Ovary (tissue), 3 donors: ENCODE measurements around the gene SH3GLB2.

Experiments used
- EP300 ChIP-seq: sonication (generic); formaldehyde crosslinking; IDR thresholded peaks from one replicate; pipeline ENCODE4 v1.6.1; 2017; ENCODE audit warnings: antibody characterized with exemption
- POLR2A ChIP-seq: fragments of 450-650 bp; IDR thresholded peaks from one replicate; pipeline ENCODE4 v1.6.1; 2017; ENCODE audit warnings: antibody characterized with exemption, mild to moderate bottlenecking, moderate library complexity
- TF ChIP-seq, protein P1 (sequence below), 3 donors: fragments of 450-650 bp in 2 of 3; fragments of 200-600 bp in 1 of 3; IDR thresholded peaks; one replicate each; pipeline versions ENCODE4 v1.5.1 to v1.8.0; 2016 to 2022; ENCODE audit warnings: antibody characterized with exemption in 3 of 3, mild to moderate bottlenecking in 1 of 3
- donor health status: DM: no; HTN: no; CAD: no.

DNA sequence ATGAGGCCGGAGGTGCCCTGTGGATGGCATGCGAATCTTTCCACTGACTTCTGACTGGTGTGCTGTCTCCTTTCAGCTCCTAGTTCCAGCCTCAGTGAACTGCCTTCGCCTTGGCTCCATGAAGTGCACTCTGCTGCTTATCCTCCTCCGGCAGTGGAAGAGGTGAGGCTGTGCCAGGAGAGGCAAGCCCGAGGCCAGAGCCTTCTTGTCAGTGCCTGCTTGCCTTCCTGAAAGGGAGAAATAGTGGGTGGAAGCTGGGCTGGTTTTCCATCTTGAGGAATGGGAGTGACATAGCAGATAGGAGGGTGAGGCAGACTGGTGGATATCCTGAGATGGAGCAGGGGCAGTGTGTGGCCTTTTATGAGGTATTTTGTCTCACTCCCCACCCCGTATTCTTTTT, 29.7 kb downstream of the SH3GLB2 start:
- TF ChIP-seq, protein P1, sequence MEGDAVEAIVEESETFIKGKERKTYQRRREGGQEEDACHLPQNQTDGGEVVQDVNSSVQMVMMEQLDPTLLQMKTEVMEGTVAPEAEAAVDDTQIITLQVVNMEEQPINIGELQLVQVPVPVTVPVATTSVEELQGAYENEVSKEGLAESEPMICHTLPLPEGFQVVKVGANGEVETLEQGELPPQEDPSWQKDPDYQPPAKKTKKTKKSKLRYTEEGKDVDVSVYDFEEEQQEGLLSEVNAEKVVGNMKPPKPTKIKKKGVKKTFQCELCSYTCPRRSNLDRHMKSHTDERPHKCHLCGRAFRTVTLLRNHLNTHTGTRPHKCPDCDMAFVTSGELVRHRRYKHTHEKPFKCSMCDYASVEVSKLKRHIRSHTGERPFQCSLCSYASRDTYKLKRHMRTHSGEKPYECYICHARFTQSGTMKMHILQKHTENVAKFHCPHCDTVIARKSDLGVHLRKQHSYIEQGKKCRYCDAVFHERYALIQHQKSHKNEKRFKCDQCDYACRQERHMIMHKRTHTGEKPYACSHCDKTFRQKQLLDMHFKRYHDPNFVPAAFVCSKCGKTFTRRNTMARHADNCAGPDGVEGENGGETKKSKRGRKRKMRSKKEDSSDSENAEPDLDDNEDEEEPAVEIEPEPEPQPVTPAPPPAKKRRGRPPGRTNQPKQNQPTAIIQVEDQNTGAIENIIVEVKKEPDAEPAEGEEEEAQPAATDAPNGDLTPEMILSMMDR (IDR thresholded peaks at IDR 0.05): no peak
- TF ChIP-seq POLR2A: no peak
- no peak for TF ChIP-seq EP300
